ENCODE results near the gene TRAPPC11.

The TRAPPC11 gene

GRCh38 chr4:183632689-183633088, 26.4 kb upstream of the TRAPPC11 start:
- H3K9me3 Mint-ChIP-seq = no peaks in the 10 kb centered on the region
- no peak overlapping the region for H3K27ac Mint-ChIP-seq
- no peaks in the 10 kb centered on the region for H3K36me3 Mint-ChIP-seq (ENCODE audit: low read depth)
- DNase-seq = no peak
- peaks cover 9% of the 10 kb centered on the region for H3K4me1 Mint-ChIP-seq (ENCODE audit: low read depth)
- no peak overlapping the region for H3K4me3 Mint-ChIP-seq
- H3K27me3 Mint-ChIP-seq = no peaks in the 10 kb centered on the region

GRCh38 chr4:183633476-183634400, 25.4 kb upstream of the TRAPPC11 start:
- no peak for DNase-seq
- Mint-ChIP-seq H3K4me3 (no peak overlapping the region), H3K36me3 (ENCODE audit: low read depth) (peaks cover 4% of the 10 kb centered on the region), H3K4me1 (ENCODE audit: low read depth) (peaks cover 13% of the 10 kb centered on the region), H3K27me3 (no peaks in the 10 kb centered on the region), H3K27ac (no peak overlapping the region), H3K9me3 (no peaks in the 10 kb centered on the region)

GRCh38 chr4:183635321-183635720, 23.8 kb upstream of the TRAPPC11 start:
- Mint-ChIP-seq H3K36me3 (ENCODE audit: low read depth) (peaks cover 9% of the 10 kb centered on the region), H3K9me3 (no peaks in the 10 kb centered on the region), H3K4me3 (no peak overlapping the region), H3K27me3 (no peaks in the 10 kb centered on the region), H3K27ac (no peak overlapping the region), H3K4me1 (ENCODE audit: low read depth) (peaks cover 13% of the 10 kb centered on the region)
- no peak for DNase-seq

- Mint-ChIP-seq H3K27me3 (no peaks in the 10 kb centered on the region), H3K27ac (no peak overlapping the region), H3K4me3 (no peak overlapping the region), H3K36me3 (ENCODE audit: low read depth) (peaks cover 9% of the 10 kb centered on the region), H3K9me3 (no peaks in the 10 kb centered on the region), H3K4me1 (ENCODE audit: low read depth) (peaks cover 13% of the 10 kb centered on the region)
- DNase-seq = no peak
These were observed 23.4 kb upstream of the TRAPPC11 start for GRCh38 chr4:183635741-183636140.

- Mint-ChIP-seq H3K27me3 (no peaks in the 10 kb centered on the region), H3K27ac (no peak overlapping the region), H3K9me3 (no peaks in the 10 kb centered on the region)
These were observed 22.6 kb upstream of the TRAPPC11 start for GRCh38 chr4:183636503-183636902.

GRCh38 chr4:183636923-183637322, 22.2 kb upstream of the TRAPPC11 start:
- Mint-ChIP-seq H3K4me1 (ENCODE audit: low read depth) (peaks cover 17% of the 10 kb centered on the region), H3K27ac (no peak overlapping the region), H3K9me3 (no peaks in the 10 kb centered on the region), H3K27me3 (no peaks in the 10 kb centered on the region), H3K4me3 (no peak overlapping the region), H3K36me3 (ENCODE audit: low read depth) (peaks cover 16% of the 10 kb centered on the region)
- no peak for DNase-seq

More at GRCh38 chr4:183636503-183636902, 22.6 kb upstream of the TRAPPC11 start:
- Mint-ChIP-seq H3K36me3 (ENCODE audit: low read depth) (peaks cover 14% of the 10 kb centered on the region), H3K4me1 (ENCODE audit: low read depth) (peaks cover 16% of the 10 kb centered on the region), H3K4me3 (no peak overlapping the region)
- no peak for DNase-seq

- Mint-ChIP-seq H3K4me3 (no peak overlapping the region), H3K36me3 (ENCODE audit: low read depth) (peaks cover 19% of the 10 kb centered on the region)
These were observed 21.6 kb upstream of the TRAPPC11 start for GRCh38 chr4:183637461-183637860.

GRCh38 chr4:183638436-183638835, 20.7 kb upstream of the TRAPPC11 start:
- H3K4me1 Mint-ChIP-seq (ENCODE audit: low read depth) = peaks cover 17% of the 10 kb centered on the region
- H3K36me3 Mint-ChIP-seq (ENCODE audit: low read depth) = peaks cover 23% of the 10 kb centered on the region
- DNase-seq = no peak
- H3K9me3 Mint-ChIP-seq = no peaks in the 10 kb centered on the region
- H3K27ac Mint-ChIP-seq = no peak overlapping the region
- no peaks in the 10 kb centered on the region for H3K27me3 Mint-ChIP-seq
- H3K4me3 Mint-ChIP-seq = no peak overlapping the region

More at GRCh38 chr4:183637461-183637860, 21.6 kb upstream of the TRAPPC11 start:
- Mint-ChIP-seq H3K4me1 (ENCODE audit: low read depth) (peaks cover 17% of the 10 kb centered on the region), H3K27me3 (no peaks in the 10 kb centered on the region), H3K27ac (no peak overlapping the region), H3K9me3 (no peaks in the 10 kb centered on the region)
- no peak for DNase-seq

- no peak for DNase-seq
- Mint-ChIP-seq H3K4me1 (ENCODE audit: low read depth) (peaks cover 17% of the 10 kb centered on the region), H3K9me3 (no peaks in the 10 kb centered on the region), H3K27ac (no peak overlapping the region), H3K36me3 (ENCODE audit: low read depth) (peaks cover 31% of the 10 kb centered on the region), H3K27me3 (no peaks in the 10 kb centered on the region), H3K4me3 (no peak overlapping the region)
These were observed 19.8 kb upstream of the TRAPPC11 start for GRCh38 chr4:183639291-183639690.

GRCh38 chr4:183645326-183645725, 13.8 kb upstream of the TRAPPC11 start:
- peaks cover 4% of the 10 kb centered on the region for H3K4me1 Mint-ChIP-seq (ENCODE audit: low read depth)
- H3K27me3 Mint-ChIP-seq = no peaks in the 10 kb centered on the region
- H3K36me3 Mint-ChIP-seq (ENCODE audit: low read depth) = peaks cover 76% of the 10 kb centered on the region
- no peak overlapping the region for H3K4me3 Mint-ChIP-seq
- H3K9me3 Mint-ChIP-seq = no peaks in the 10 kb centered on the region
- no peak for DNase-seq
- H3K27ac Mint-ChIP-seq = no peak overlapping the region

GRCh38 chr4:183657564-183657963, 1.5 kb upstream of the TRAPPC11 start:
- H3K27ac Mint-ChIP-seq = peak overlapping the region; percentile 7
- no peak for DNase-seq
- H3K9me3 Mint-ChIP-seq = no peaks in the 10 kb centered on the region
- peaks cover 33% of the 10 kb centered on the region for H3K4me1 Mint-ChIP-seq (ENCODE audit: low read depth)
- peak overlapping the region; percentile 93 for H3K4me3 Mint-ChIP-seq
- H3K36me3 Mint-ChIP-seq (ENCODE audit: low read depth) = peaks cover 55% of the 10 kb centered on the region
- no peaks in the 10 kb centered on the region for H3K27me3 Mint-ChIP-seq

GRCh38 chr4:183658362-183659028, 598 bp upstream of the TRAPPC11 start:
- H3K9me3 Mint-ChIP-seq = no peaks in the 10 kb centered on the region
- H3K27me3 Mint-ChIP-seq = no peaks in the 10 kb centered on the region
- H3K4me1 Mint-ChIP-seq (ENCODE audit: low read depth) = peaks cover 33% of the 10 kb centered on the region
- peaks cover 47% of the 10 kb centered on the region for H3K36me3 Mint-ChIP-seq (ENCODE audit: low read depth)
- peak; percentile 72 for DNase-seq
- peak overlapping the region; percentile 95 for H3K27ac Mint-ChIP-seq
- H3K4me3 Mint-ChIP-seq = peak overlapping the region; percentile 93

- Mint-ChIP-seq H3K4me1 (ENCODE audit: low read depth) (peaks cover 39% of the 10 kb centered on the region), H3K27ac (peak overlapping the region; percentile 80), H3K9me3 (no peaks in the 10 kb centered on the region), H3K4me3 (peak overlapping the region; percentile 93), H3K27me3 (no peaks in the 10 kb centered on the region), H3K36me3 (ENCODE audit: low read depth) (peaks cover 45% of the 10 kb centered on the region)
- no peak for DNase-seq
These were observed 764 bp downstream of the TRAPPC11 start for GRCh38 chr4:183659872-183660242.

GRCh38 chr4:183666088-183666487, 7.0 kb downstream of the TRAPPC11 start:
- DNase-seq = no peak
- H3K4me3 Mint-ChIP-seq = no peak overlapping the region
- peaks cover 69% of the 10 kb centered on the region for H3K36me3 Mint-ChIP-seq (ENCODE audit: low read depth)
- H3K9me3 Mint-ChIP-seq = no peaks in the 10 kb centered on the region
- peaks cover 9% of the 10 kb centered on the region for H3K4me1 Mint-ChIP-seq (ENCODE audit: low read depth)
- H3K27me3 Mint-ChIP-seq = no peaks in the 10 kb centered on the region
- H3K27ac Mint-ChIP-seq = no peak overlapping the region

GRCh38 chr4:183670251-183670650, 11.2 kb downstream of the TRAPPC11 start:
- Mint-ChIP-seq H3K36me3 (ENCODE audit: low read depth) (peaks cover 86% of the 10 kb centered on the region), H3K9me3 (no peaks in the 10 kb centered on the region), H3K27ac (no peak overlapping the region), H3K4me1 (ENCODE audit: low read depth) (peaks cover 2% of the 10 kb centered on the region), H3K27me3 (no peaks in the 10 kb centered on the region), H3K4me3 (no peak overlapping the region)
- DNase-seq = no peak
